Activated CD4-positive, alpha-beta T cell treated with anti-CD3 and anti-CD28 coated beads, Interleukin-2, Interleukin-6, amounts not matched to agents 100 ng/mL and 50 ng/mL, durations not matched to agents 16 hours and 8 hours (primary cell): ENCODE results near the gene STAT3.
"Not testable (repeated sequence)": the region's sequence is repeated elsewhere in the genome, so short reads cannot be mapped to it uniquely, and the experiment has no call there.

ENCODE experiments used
- DNase-seq: peaks from one replicate; pipeline ENCODE4 v3.0.0-alpha.2; 2020

The STAT3 gene

DNA sequence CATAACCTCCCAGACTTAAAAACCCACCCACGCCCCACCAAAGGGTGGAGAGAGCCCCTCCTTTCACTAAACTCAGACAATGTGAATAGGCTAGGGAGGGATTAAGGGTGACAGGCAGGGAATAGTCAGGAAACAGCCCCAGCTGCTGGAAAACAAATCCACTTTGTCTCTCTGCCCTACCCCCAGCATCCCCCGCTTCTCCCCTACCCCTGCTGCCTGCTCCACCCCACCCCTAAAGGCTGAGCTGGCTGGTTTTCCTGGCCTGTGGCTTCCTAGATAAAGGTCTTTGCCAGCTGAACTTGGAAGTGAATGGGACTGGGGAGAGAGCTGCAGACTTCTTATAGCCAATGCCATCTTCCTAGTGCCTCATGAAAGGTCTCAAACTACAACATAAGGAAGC is 19.8 kb upstream of the STAT3 start:
- DNase-seq, result no peak

GRCh38 chr17:42407289-42407836 is 19.1 kb upstream of the STAT3 start:
- DNase-seq, result peak; percentile 69

DNA sequence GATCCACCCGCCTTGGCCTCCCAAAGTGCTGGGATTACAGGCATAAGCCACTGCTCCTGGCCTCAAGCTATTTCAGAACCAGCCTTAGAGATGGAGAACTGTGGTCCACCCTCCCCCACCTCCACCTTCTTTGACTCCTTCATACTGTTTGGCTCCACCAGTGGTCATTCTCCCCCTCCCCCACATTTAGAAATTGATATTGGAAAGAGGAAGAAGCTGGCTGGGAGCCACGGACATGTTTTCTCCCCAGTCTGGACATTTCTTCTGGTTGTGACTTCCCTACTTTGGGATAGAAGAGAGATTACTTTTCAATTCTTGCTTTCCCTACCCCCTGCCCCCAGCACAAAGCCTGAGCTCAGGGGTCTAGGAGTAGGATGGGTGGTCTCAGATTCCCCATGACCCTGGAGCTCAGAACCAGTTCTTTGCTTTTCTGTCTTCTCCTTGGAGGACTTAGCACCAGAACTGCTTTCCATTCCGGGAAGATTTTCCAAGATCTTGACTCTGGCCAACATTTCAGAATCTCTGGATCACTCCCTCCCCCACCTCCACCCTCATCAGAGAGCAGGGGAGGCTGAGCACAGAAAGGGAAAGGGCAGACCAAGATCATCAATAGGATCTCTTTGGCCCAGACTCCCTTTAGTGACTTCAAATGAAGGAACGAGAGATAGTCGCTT is 18.5 kb upstream of the STAT3 start:
- no peak for DNase-seq

GRCh38 chr17:42405963-42406495 is 17.8 kb upstream of the STAT3 start:
- peak; percentile 87 for DNase-seq

GRCh38 chr17:42405076-42405475 is 16.8 kb upstream of the STAT3 start:
- no peak for DNase-seq

GRCh38 chr17:42404326-42405055 is 16.2 kb upstream of the STAT3 start:
- DNase-seq, result no peak

GRCh38 chr17:42403150-42403549 is 14.9 kb upstream of the STAT3 start:
- DNase-seq, result peak; percentile 60

DNA sequence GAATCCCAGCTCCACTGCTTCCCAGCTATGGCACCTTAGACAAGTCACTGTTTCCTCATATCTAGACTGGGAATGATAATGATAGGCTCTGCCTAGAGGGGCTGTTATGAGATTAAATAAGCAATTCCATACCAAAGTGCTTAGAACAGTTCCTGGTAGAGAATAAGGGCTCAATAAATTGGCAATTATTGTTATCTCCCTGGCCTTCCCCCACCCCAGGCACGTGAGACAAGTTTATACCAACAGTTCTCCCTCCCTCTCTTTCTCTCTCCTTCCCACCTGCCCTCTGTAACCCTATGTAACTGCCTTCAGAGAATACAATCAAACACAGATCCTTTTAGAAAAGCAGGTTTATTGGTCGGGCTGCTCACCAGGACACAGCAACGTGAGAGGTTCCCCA is 13.9 kb upstream of the STAT3 start:
- no peak for DNase-seq

DNA sequence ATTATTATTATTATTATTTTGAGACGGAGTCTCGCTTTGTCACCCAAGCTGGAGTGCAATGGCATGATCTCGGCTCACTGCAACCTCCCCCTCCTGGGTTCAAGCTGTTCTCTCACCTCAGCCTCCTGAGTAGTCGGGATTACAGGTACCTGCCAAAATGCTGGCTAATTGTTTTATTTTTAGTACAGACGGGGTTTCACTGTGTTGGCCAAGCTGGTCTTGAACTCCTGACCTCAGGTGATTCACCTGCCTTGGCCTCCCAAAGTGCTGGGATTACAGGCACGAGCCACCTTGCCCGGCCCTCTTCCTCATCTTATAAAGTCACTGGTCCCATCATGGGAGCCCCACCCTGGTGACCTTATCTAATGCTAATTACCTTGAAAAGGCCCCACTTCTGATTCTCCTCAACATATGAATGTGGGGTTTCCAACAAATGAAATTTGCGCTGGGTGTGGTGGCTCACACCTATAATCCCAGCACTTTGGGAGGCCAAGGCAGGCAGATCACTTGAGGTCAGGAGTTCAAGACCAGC is 12.7 kb upstream of the STAT3 start:
- not testable (repeated sequence) for DNase-seq

- DNase-seq, result no peak
These were observed 12.0 kb upstream of the STAT3 start for GRCh38 chr17:42399948-42400843.

DNA sequence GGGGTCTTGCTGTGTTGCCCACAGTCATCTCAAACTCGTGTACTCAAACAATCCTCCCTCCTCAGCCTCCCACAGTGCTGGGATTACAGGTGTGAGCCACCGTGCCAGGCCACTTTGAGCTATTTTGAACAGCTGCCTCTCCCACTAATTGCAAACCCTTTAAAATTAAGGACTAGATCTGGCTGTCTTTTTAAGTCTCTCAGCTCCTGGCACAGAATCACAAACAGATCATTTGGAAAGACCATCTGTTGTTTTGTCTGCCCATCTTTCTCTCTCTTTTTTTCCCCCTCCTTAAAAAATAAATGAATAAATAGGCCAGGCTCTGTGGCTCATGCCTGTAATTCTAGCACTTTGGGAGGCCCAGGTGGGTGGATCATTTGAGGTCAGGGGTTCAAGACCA is 10.9 kb upstream of the STAT3 start:
- DNase-seq, result no peak

- not testable (repeated sequence) for DNase-seq
These were observed 7.4 kb upstream of the STAT3 start for GRCh38 chr17:42395601-42396000.

- DNase-seq, result no peak
These were observed 6.6 kb upstream of the STAT3 start for GRCh38 chr17:42394838-42395237.

- DNase-seq, result peak; percentile 42
These were observed 4.6 kb upstream of the STAT3 start for GRCh38 chr17:42392692-42393415.

DNA sequence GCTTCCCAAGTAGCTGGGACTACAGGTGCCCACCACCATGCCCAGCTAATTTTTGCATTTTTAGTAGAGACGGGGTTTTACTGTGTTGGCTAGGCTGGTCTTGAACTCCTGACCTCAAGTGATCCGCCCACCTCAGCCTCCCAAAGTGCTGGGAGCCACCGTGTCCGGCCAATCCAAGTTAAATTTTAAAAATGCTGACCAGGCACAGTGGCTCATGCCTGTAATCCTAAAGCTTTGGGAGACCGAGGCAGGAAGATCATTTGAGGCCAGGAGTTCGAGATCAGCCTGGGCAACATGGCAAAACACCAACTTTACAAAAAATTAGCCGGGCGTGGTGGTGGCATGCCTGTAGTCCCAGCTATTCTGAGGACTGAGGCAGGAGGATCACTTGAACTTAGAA is 3.2 kb upstream of the STAT3 start:
- DNase-seq, result not testable (repeated sequence)

DNA sequence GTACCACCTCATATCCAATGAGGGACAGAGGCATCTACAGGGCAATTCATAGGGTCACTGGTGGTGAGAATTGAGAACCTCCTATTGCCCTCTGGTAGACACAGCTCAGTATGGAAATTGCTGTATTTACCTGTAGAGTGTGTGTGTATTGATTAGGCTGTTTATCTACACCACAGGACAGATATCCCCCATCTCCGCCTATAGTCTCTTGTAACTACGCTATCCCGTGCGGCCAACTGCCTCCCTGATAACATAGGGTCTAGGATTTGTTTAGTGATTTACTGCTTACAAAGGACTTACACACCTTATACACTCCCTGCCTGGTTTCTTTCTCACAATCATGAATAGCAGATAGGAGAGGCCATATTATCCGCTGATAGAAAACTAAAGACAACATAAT is 1.7 kb upstream of the STAT3 start:
- no peak for DNase-seq

DNA sequence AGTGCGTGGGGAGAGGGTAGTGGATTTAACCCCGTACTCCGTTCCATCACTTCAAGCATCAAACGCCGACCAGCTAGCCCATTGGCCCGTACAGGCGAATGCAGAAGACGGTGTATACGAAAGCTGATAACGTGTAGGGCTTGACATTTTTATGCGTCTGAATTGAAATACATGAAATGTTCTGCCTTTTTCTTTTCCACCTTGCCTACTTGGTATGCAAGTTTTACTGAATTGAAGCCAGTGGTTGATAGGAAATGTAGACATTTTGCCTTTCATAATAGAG is 834 bp upstream of the STAT3 start:
- no peak for DNase-seq

DNA sequence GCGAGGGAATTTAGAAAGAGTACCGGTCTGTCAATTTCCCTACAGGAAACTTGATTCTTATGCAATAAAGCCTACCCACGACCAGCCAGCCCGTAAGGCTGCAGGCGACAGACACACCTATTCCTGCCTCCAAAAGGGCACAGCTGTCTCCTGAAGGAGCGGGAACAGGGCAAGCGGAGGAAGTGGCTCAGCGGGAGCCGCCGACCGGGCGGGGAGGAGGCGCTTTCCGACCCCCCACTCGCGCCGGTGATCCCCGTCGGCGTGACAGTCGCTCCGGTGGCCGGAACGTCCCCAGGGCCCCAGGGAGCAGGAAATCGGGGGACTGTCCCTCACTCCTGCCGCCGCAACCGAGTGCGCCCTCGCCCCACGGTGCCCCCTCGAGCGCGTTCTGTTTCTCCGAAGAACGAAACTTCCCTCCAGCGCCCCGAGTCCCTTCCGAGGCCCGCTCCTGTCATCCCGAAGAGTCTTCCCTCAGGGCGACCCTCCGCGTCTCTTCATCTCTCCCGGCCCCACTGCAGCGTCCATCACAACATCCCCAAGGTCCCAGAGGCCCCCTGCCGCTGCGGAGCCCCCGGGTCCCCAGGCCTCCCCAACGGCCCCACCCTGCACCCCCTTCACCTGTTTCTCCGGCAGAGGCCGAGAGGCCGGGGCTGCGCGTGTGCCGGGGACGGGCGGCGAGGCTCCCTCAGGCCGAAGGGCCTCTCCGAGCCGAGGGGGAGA is 421 bp downstream of the STAT3 start:
- peak; percentile 33 for DNase-seq

DNA sequence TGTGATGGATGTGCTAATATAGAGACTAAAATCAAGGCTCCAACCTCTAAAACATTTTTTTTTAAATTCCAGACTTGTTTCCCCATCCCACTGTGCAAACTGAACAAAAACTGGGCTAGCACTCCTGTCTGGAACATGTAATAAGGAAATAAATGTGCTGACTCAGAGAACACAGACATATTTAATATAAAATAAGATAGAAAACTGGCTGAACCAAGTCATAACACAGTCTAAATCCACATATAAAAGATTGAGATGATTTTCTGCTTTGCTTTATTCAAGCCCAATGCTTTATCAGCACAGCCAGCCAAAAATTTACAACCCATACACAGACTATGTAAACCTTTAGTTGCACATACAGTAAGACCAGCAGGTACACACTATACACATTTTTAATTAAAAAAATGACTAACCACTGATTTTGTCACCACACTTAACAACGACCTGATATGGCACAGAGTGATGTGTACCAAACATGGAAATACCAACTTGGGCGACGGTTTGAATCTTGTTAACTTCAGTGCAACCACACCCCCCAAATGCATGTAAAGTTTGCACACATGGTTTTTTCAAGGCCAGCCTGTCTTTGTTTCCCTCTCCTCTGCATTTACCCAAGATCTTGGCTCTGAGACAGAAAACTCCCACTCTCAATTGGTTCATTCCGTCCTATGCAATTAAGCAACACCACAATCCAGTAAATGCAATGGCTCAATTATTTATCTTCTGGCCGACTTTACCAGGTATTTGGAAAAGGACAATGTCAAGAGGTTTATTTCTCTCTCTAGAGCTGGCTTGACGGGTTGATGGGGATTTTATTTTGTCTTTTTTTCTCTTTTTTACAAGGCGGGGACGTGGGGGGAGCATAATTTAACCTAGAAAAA is 1.2 kb downstream of the STAT3 start:
- peak; percentile 22 for DNase-seq

DNA sequence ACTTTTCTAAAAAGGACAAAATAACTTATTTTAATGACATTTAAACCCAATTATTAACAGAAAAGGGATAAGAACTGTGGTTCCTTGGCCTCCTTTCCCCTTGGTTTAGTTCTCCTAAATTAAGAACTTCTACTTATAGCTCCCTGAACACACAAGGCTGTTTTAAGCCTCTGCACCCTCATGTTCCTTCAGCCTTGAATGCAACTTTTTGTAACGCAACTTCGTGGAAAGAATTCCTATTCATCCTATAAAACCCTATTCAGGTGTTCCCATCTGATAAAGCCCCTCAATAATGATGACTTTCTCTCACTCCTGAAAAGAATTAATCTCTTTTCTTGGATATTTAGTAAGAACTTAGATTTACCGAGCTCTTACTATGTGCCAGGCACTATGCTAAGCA is 6.3 kb downstream of the STAT3 start:
- DNase-seq, result no peak

GRCh38 chr17:42380935-42381334 is 7.3 kb downstream of the STAT3 start:
- no peak for DNase-seq
